ENCODE results near the gene SNCB.
"Not testable (repeated sequence)": the region's sequence is repeated elsewhere in the genome, so short reads cannot be mapped to it uniquely, and the experiment has no call there.

The SNCB gene

DNA sequence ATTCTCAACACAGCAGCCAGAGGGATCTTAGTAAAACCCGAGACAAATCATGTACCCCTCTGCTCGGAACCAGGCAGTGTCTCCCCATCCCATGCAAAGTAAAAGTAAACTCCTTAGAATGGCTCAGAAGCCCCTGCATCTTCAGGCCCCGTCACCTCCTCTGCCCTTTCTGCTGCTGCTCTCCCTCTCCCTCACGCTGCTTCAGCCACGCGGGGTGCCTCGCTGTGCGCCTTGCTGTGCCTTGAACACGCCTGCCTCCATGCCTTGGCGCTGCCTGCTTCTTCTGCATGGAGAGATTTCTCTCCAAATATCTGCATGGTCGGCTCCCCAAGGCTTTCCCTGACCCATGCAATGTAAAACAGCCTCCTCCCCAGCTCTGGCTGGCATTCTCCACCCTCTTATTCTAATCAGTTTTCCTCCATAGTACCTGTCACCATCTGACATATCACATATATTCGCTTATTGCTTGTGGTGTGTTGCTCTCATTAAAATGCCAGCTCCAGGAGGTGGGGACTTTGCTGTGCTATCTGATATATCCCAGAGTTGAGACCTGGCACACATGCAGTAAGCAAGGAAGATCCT is 28.3 kb downstream of the SNCB start:
- CTCF ChIA-PET, result interaction anchor here (1.5 to 1.8 kb wide), 2 partner anchors 185 to 470 kb away, joined by 4 read pairs; no protein-coding TSS in a partner anchor
- H3K9me3 Mint-ChIP-seq, result no peaks in the 10 kb centered on the region
- no peaks in the 10 kb centered on the region for H3K4me1 Mint-ChIP-seq
- no peak overlapping the region for H3K27ac Mint-ChIP-seq
- no peak overlapping the region for H3K4me3 Mint-ChIP-seq
- H3K27me3 Mint-ChIP-seq, result peaks cover 66% of the 10 kb centered on the region
- no peak for DNase-seq
- H3K36me3 Mint-ChIP-seq, result no peaks in the 10 kb centered on the region

DNA sequence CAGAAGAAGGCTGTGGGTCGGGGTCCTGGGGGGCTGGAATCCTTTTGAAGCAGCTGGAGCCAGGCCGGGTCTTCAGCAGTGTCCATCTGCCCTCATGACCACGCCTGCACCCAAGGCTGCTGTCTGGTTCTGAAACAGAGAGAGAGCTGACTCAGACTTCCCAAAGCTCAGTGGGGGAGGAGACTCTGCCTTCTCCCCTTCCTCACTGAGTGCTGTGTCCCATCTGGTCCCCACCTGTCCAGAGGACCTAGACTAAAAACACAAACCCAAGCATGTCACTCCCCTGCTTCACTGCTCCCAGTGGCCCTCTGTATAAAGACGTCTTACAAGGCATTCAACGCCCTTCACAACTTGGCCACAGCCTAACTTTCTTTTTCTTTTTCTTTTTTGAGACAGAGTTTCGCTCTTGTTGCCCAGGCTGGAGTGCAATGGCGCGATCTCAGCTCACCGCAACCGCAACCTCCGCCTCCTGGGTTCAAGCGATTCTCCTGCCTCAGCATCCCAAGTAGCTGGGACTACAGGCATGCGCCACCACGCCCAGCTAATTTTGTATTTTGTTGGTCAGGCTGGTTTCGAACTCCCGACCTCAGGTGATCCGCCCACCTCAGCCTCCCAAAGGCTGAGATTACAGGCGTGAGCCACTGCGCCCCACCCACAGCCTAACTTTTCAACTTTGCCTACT is 30.4 kb downstream of the SNCB start:
- H3K27me3 Mint-ChIP-seq, result peaks cover 68% of the 10 kb centered on the region
- H3K9me3 Mint-ChIP-seq, H3K27ac Mint-ChIP-seq, H3K4me3 Mint-ChIP-seq, DNase-seq, H3K36me3 Mint-ChIP-seq, H3K4me1 Mint-ChIP-seq: not testable (repeated sequence)
- CTCF ChIA-PET, result interaction anchor here (0.9 kb wide), 1 partner anchor 184 kb away, joined by 3 read pairs; no protein-coding TSS in a partner anchor

DNA sequence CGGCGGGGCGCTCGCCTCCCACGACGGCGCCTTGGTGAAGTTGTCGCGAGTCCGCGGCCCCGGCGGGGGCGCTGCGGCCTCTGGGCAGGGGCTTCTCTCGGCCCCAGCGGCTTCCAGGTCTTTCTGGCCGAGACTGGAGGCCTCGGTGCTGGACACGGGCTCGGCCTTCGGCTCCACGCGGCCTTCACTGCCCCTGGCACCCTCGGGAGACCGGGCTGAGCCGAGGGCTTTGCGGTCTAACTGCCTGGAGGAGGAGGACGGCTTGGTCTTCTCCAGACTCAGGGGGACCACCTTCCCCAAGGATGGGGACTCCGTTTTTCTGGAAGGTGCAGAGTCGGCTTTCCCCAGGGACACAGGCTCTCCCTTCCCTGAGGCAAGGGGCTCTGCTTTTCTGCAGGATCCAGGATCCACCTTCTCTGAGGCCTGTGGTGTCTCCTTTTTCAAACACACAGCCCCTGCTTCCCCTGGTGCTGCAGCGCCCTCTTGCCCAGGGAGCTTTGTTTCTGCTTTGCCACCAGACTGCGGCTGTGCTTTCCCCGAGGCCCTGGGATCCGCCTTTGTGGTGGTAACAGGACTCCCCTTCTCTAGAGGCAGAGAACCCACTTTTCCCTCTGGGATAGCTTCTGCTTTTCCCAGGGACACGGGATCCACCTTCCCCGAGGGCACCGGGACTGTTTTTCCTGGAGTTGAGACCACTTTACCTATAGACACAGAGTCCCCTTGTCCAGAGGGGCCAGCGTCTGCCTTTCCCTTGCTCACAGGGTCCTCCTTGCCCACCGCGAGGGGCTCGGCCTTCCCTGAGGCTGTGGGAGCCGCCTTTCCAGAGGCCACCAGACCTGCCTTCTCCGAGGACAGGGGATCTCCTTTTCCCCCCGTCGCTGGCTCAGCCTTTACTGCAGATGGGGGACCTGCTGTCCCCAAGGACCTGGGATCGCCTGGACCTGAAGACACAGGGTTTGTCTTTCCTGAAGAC is 32.6 kb downstream of the SNCB start:
- CTCF ChIA-PET, result interaction anchor here (0.6 to 2.6 kb wide), 8 partner anchors 9 to 235 kb away, joined by 3 to 10 read pairs (median 4); partner anchors contain the start of gene CLTB
- H3K4me1 Mint-ChIP-seq, result peaks cover 9% of the 10 kb centered on the region

DNA sequence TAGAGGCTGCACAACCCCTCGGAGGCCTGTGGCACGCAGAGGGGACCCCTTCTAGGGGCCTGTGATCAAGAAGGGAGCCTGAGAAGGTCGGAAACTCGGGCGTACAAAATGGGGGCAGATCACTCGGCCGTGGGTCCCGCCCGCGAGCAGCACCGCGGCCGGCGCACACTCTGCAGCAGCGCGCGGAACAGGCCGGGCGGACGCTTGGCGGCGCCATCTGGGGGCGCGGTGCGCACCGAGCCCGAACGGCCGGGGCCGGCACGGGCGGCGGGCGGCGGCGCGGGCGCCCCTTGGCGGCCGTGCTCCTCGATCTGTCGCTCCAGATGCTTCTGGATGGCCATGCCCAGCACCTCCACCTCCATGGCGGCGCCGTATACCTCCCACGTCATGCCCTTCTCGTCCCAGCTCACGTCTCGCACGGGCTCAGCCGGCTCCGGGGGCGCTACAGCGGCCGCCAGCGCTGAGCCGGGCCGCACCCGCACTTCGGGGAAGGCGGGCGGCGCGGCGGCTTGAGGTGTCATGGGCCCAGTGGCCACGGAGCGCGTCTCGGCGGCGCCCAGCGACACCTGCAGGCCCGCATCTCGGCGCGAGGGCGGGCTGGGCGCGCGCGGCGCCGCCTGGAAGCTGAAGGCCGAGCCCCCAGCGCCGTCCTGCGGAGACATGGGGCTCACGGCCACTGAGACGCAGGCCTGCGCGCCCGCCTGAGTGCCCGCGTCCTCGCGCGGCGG is 33.5 kb downstream of the SNCB start:
- Mint-ChIP-seq H3K36me3 (no peaks in the 10 kb centered on the region), H3K4me1 (peaks cover 9% of the 10 kb centered on the region), H3K27me3 (peaks cover 69% of the 10 kb centered on the region), H3K4me3 (peak overlapping the region; percentile 64), H3K27ac (peak overlapping the region; percentile 46), H3K9me3 (no peaks in the 10 kb centered on the region)
- peak; percentile 77 for DNase-seq
- CTCF ChIA-PET, result interaction anchor here (0.8 to 2.6 kb wide), 10 partner anchors 9 to 234 kb away, joined by 3 to 10 read pairs (median 3); partner anchors contain the start of gene CLTB

More for the DNA sequence above, 32.6 kb downstream of the SNCB start:
- Mint-ChIP-seq H3K36me3 (no peaks in the 10 kb centered on the region), H3K9me3 (no peaks in the 10 kb centered on the region), H3K27ac (no peak overlapping the region), H3K4me3 (no peak overlapping the region), H3K27me3 (peaks cover 75% of the 10 kb centered on the region)
- DNase-seq, result no peak

DNA sequence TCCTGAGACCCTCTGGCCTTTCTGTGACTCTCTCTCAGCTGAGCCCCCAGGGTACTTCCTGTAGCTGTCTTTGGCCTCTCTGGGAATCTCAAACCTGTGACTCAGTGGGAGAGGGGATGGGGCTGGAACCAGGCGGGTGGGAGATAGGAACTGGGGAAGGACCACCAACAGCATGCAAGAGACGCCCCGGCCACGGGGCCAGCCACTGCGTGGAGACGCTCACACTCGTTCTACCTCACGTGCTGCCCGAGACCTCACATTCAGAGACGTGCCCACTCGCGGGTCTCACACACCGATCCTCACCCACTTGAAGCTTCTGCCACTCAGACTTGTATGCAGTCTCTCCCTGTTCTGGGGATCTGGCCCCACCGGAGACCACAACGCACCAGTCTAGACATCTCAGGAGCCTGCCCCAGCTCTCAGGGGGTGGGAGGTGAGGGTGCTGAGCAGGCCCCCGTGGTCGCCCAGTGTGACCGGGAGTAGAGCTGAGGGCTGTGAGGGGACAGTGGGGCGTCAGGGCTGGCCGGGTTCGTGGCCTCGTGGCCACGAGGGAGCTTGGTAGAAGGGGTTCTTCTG is 34.2 kb downstream of the SNCB start:
- Mint-ChIP-seq H3K36me3 (no peaks in the 10 kb centered on the region), H3K4me1 (peaks cover 9% of the 10 kb centered on the region), H3K27me3 (peaks cover 62% of the 10 kb centered on the region), H3K4me3 (peak overlapping the region; percentile 50), H3K9me3 (no peaks in the 10 kb centered on the region), H3K27ac (peak overlapping the region; percentile 46)
- CTCF ChIA-PET, result interaction anchor here (0.8 to 2.6 kb wide), 9 partner anchors 10 to 180 kb away, joined by 3 to 10 read pairs (median 3); partner anchors contain the start of gene CLTB
- no peak for DNase-seq

DNA sequence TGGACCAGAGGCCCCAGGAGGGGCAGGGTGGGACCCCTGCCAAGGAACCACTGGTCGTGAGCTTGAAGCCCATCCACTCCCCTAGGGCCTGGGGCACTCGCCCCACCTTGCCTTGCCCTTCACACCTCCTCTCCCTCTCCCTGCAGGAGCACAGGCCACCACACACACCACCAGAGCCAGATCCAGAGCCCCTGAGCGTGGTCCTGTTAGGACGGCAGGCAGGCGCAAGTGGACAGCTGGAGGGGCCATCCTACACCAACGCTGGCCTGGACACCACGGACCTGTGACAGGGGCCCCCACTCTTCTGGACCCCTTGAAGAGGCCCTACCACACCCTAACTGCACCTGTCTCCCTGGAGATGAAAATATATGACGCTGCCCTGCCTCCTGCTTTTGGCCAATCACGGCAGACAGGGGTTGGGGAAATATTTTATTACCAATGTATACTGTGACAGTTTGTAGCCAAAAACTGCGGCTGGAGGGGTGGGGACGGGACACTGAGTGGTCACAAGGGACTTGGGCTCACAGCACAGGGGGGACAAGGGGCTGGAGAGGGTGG is 34.9 kb downstream of the SNCB start:
- Mint-ChIP-seq H3K9me3 (no peaks in the 10 kb centered on the region), H3K4me1 (peaks cover 9% of the 10 kb centered on the region), H3K27ac (no peak overlapping the region), H3K27me3 (peaks cover 60% of the 10 kb centered on the region), H3K36me3 (no peaks in the 10 kb centered on the region), H3K4me3 (peak overlapping the region; percentile 12)
- CTCF ChIA-PET, result interaction anchor here (0.9 to 1.8 kb wide), 6 partner anchors 11 to 65 kb away, joined by 3 to 10 read pairs (median 3); no protein-coding TSS in a partner anchor
- no peak for DNase-seq

DNA sequence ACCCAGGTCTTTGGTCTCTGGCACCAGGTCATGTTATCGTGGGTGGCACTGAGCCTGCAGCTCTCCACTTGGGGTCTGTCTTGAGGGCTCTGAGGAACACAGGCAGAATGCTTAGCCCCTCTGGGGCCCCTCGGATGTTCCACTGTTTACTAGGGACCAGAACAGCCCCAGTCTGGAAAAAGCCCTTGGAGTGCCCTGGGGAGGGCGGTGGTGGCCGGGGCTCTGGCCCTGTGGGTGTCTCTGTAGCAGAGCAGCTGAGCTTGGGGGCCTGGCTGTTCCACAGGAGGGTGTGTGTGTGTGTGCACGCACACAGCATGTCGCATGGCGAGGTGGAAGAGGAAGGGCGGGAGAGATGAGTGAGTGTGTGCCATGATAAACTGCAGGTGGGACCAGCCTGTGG is 35.8 kb downstream of the SNCB start:
- Mint-ChIP-seq H3K4me3 (no peak overlapping the region), H3K9me3 (no peaks in the 10 kb centered on the region), H3K27me3 (peaks cover 54% of the 10 kb centered on the region), H3K27ac (no peak overlapping the region), H3K4me1 (peaks cover 9% of the 10 kb centered on the region), H3K36me3 (no peaks in the 10 kb centered on the region)
- DNase-seq, result no peak
- CTCF ChIA-PET, result interaction anchor here (0.8 to 1.6 kb wide), 2 partner anchors 12 to 20 kb away, joined by 3 to 4 read pairs; no protein-coding TSS in a partner anchor

DNA sequence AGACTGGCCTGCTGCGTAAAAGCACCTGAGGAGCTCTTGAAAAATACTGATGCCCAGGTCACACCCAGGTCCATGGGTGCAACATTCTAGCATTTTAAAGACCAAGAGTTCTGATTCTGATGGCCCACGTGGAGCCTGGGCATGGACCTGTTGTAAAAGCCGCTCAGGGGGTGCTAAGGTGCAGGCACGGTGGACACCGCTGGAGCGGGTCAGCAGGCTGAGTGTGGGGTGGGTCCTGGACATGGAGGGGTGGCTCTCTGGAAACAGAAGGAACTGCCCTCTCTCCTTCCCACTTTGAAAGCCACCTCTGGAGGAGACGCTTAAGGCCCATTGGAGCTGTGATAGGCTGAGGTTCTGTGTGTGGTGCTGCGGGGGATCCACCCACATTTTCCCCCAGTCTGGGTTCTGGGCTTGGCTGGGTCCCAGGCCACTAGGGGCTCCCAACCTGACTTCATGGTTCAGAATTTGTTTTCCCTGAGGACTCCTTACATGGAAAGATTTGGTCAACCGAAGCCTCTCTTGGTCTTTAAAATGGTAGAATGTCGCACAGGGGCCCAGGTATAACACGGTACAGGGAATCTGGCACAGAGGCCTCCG is 37.0 kb downstream of the SNCB start:
- CTCF ChIA-PET, result no interaction called here
- peaks cover 2% of the 10 kb centered on the region for H3K9me3 Mint-ChIP-seq
- no peak for DNase-seq
- peaks cover 9% of the 10 kb centered on the region for H3K4me1 Mint-ChIP-seq
- peaks cover 42% of the 10 kb centered on the region for H3K27me3 Mint-ChIP-seq
- H3K27ac Mint-ChIP-seq, result no peak overlapping the region
- no peaks in the 10 kb centered on the region for H3K36me3 Mint-ChIP-seq
- no peak overlapping the region for H3K4me3 Mint-ChIP-seq

DNA sequence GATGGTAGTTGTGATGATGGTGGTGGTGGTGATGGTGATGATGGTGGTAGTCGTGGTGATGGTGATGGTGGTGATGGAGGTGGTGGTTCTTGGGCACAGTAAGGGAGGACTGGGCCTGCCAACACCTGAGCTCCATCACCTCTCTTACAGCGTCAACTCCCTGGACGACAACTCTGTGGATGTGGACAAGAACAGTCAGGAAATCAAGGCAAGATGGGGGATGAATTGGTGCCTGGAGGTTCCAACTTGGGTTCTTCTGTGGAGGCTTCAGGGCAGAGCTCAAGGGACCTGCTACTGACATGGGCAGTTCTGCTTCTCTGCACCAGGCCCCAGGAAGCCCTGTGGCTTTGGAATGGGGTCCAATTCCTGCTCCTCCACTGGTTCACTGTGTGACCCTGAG is 37.8 kb downstream of the SNCB start:
- peaks cover 9% of the 10 kb centered on the region for H3K4me1 Mint-ChIP-seq
- CTCF ChIA-PET, result no interaction called here
- no peaks in the 10 kb centered on the region for H3K36me3 Mint-ChIP-seq
- H3K4me3 Mint-ChIP-seq, result no peak overlapping the region
- no peak for DNase-seq
- no peak overlapping the region for H3K27ac Mint-ChIP-seq
- H3K9me3 Mint-ChIP-seq, result peaks cover 6% of the 10 kb centered on the region
- H3K27me3 Mint-ChIP-seq, result peaks cover 34% of the 10 kb centered on the region

DNA sequence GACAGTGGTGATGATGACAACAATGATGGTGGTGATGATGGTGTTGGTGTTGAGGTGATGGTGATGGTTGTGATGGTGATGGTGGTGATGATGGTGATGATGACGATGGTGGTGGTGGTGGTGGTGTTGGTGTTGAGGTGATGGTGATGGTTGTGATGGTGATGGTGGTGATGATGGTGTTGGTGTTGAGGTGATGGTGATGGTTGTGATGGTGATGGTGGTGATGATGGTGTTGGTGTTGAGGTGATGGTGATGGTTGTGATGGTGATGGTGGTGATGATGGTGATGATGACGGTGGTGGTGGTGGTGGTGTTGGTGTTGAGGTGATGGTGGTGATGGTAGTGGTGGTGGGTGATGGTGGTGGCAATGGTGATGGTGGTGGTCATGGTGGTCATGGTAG is 38.7 kb downstream of the SNCB start:
- H3K27me3 Mint-ChIP-seq, result peaks cover 31% of the 10 kb centered on the region
- H3K9me3 Mint-ChIP-seq, result not testable (repeated sequence)

DNA sequence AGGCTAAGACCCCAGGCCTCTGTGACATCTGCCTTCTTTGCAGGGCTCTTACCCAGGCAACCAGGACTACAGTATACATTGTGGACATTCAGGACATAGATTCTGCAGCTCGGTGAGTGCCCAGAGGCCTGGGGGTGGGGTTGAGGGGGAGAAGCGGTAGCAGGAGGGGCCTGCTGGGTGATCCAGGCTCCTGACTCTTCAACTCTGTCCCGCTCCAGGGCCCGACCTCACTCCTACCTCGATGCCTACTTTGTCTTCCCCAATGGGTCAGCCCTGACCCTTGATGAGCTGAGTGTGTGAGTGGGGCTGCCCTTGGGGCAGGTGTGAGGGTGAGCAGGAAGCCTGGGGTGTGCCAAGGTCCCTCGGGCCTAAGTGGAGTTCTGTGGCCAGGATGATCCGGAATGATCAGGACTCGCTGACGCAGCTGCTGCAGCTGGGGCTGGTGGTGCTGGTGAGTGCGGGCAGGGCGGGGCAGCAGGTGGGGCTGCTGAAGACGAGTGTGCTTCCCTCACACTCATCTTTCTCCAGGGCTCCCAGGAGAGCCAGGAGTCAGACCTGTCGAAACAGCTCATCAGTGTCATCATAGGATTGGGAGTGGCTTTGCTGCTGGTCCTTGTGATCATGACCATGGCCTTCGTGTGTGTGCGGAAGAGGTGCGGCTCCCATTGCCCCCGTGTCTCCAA is 40.2 kb downstream of the SNCB start:
- CTCF ChIA-PET, result no interaction called here
- no peak for DNase-seq
- Mint-ChIP-seq H3K27me3 (peaks cover 18% of the 10 kb centered on the region), H3K9me3 (peaks cover 14% of the 10 kb centered on the region), H3K4me3 (no peak overlapping the region), H3K4me1 (peaks cover 2% of the 10 kb centered on the region), H3K36me3 (peaks cover 4% of the 10 kb centered on the region), H3K27ac (no peak overlapping the region)

More for the DNA sequence above, 38.7 kb downstream of the SNCB start:
- H3K4me3 Mint-ChIP-seq, H3K27ac Mint-ChIP-seq, DNase-seq, H3K36me3 Mint-ChIP-seq, CTCF ChIA-PET, H3K4me1 Mint-ChIP-seq: not testable (repeated sequence)

DNA sequence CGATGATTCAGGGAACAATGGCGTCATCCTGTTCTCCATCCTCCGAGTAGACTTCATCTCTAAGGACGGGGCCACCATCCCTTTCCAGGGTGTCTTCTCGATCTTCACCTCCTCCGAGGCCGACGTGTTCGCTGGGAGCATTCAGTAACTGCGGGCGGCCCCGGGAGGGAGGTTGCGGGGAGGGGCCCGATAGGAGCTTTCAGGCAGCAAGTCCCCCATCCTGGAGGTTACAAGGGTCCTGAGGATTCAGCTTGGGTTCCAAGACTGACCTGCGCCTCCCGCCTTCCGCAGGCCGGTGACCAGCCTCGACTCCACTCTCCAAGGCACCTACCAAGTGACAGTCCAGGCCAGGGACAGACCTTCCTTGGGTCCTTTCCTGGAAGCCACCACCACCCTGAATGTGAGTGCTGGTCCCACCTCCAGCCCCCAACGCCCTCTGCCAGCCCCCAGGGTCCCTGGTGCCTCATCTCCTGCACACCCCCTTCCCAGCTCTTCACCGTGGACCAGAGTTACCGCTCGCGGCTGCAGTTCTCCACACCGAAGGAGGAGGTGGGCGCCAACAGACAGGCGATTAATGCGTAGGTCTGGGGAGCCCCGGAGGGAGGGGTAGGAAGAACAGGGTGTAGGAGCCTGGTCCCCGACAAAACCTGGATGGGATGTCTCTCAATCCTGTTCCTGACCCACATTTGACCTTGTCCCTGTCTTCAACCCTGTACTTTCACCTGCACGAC is 41.1 kb downstream of the SNCB start:
- peaks cover 8% of the 10 kb centered on the region for H3K27me3 Mint-ChIP-seq
- no peak for DNase-seq
- CTCF ChIA-PET, result no interaction called here
- no peaks in the 10 kb centered on the region for H3K4me1 Mint-ChIP-seq
- peaks cover 5% of the 10 kb centered on the region for H3K36me3 Mint-ChIP-seq
- H3K9me3 Mint-ChIP-seq, result peaks cover 19% of the 10 kb centered on the region
- no peak overlapping the region for H3K27ac Mint-ChIP-seq
- H3K4me3 Mint-ChIP-seq, result no peak overlapping the region
